Femur (tissue), 1 donor: ENCODE data around the gene LDLRAP1.
A peak's percentile ranks its signal among the peaks of the same experiment; 100 is the strongest.

ENCODE experiments used
- DNase-seq: peaks from one replicate; pipeline ENCODE4 v3.0.0-alpha.2; 2017

Gene LDLRAP1

GRCh38 chr1:25524568-25525360 is 18.6 kb upstream of the LDLRAP1 start:
- DNase-seq, result no peak

GRCh38 chr1:25525361-25525688 is 18.1 kb upstream of the LDLRAP1 start:
- no peak for DNase-seq

GRCh38 chr1:25526753-25527152 is 16.7 kb upstream of the LDLRAP1 start:
- no peak for DNase-seq

- DNase-seq, result no peak
Measured at GRCh38 chr1:25527226-25527846, 16.1 kb upstream of the LDLRAP1 start.

GRCh38 chr1:25527946-25528595 is 15.3 kb upstream of the LDLRAP1 start:
- DNase-seq, result no peak

GRCh38 chr1:25528881-25529517 is 14.4 kb upstream of the LDLRAP1 start:
- DNase-seq, result no peak

- no peak for DNase-seq
Measured at GRCh38 chr1:25529518-25530185, 13.8 kb upstream of the LDLRAP1 start.

- DNase-seq, result no peak
Measured at GRCh38 chr1:25530186-25531081, 13.0 kb upstream of the LDLRAP1 start.

GRCh38 chr1:25531082-25531461 is 12.3 kb upstream of the LDLRAP1 start:
- DNase-seq, result no peak

GRCh38 chr1:25532970-25533369 is 10.4 kb upstream of the LDLRAP1 start:
- DNase-seq, result no peak

- no peak for DNase-seq
Measured at GRCh38 chr1:25533775-25534409, 9.5 kb upstream of the LDLRAP1 start.

- no peak for DNase-seq
Measured at GRCh38 chr1:25534410-25534788, 9.0 kb upstream of the LDLRAP1 start.

GRCh38 chr1:25536124-25536523 is 7.3 kb upstream of the LDLRAP1 start:
- no peak for DNase-seq

GRCh38 chr1:25537153-25537831 is 6.1 kb upstream of the LDLRAP1 start:
- no peak for DNase-seq

GRCh38 chr1:25538191-25538767 is 5.1 kb upstream of the LDLRAP1 start:
- DNase-seq, result no peak

- no peak for DNase-seq
Measured at GRCh38 chr1:25540750-25541342, 2.6 kb upstream of the LDLRAP1 start.

GRCh38 chr1:25541425-25541824 is 2.0 kb upstream of the LDLRAP1 start:
- DNase-seq, result no peak

GRCh38 chr1:25541889-25542658 is 1.3 kb upstream of the LDLRAP1 start:
- peak; percentile 51 for DNase-seq

GRCh38 chr1:25543005-25543424 is 391 bp upstream of the LDLRAP1 start:
- DNase-seq, result no peak
